ENCODE measurements around the gene SIDT1.

Gene SIDT1

DNA sequence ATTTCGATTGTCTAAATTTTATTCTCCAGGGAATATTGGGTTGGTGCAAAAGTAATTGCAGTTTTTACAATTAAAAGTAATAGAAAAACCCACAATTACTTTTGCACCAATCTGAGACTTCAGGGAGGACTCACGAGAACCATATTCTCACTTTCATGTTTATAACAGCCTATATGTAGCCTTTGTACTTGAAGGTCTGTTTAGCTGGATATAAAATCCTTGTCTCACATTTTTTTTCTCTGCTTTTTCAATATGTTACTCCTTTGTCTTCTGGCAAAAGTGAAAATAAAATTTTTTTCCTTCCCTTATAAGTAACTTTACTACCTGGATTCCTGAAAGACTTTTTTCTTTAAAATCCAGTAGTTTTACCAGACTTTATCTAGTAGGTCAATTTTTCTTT is 9.2 kb downstream of the SIDT1 start:
- H3K4me1 ChIP-seq (ENCODE audit: control insufficient read depth in 2 of 2, insufficient read depth in 2 of 2, low read length in 2 of 2) = peaks cover 7 to 12% of the 10 kb centered on the region in 2 donors
- H3K9ac ChIP-seq (ENCODE audit: low read depth in 1 of 2, low read length in 2 of 2) = no peak overlapping the region
- no peak overlapping the region for H3K4me3 ChIP-seq (ENCODE audit: low read length in 2 of 2)
- H3K27ac ChIP-seq (ENCODE audit: low read depth in 2 of 2, low read length in 2 of 2) = no peak overlapping the region
- H3K27me3 ChIP-seq (ENCODE audit: control insufficient read depth in 2 of 2, insufficient read depth in 2 of 2, low read length in 2 of 2) = no peaks in the 10 kb centered on the region
- peaks cover 2 to 5% of the 10 kb centered on the region in 2 donors for H3K36me3 ChIP-seq (ENCODE audit: control insufficient read depth in 2 of 2, insufficient read depth in 2 of 2, low read length in 2 of 2)
- no peaks in the 10 kb centered on the region for H3K9me3 ChIP-seq (ENCODE audit: control insufficient read depth in 2 of 2, low read length in 2 of 2)

DNA sequence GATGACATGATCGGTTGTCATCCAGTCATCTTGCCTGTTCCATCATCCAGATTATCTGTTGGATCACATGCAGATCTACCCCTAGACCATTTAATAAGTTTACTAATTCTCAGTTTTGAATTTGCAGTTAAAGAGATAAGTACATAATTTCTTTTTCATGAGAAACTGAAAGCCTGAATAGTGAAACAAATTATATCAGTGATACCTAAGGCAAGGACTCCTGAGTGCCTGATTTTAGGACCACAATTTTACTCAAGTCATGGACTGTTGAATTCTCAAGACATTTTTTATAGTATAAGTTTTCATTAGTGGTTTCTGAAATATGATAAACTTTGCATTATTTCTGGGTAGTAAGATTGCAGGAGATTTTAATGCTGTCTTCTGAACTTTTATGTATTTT is 13.2 kb downstream of the SIDT1 start:
- Histone ChIP-seq H3K27ac (ENCODE audit: low read depth in 2 of 2, low read length in 2 of 2) (no peak overlapping the region), H3K4me1 (ENCODE audit: control insufficient read depth in 2 of 2, insufficient read depth in 2 of 2, low read length in 2 of 2) (no peaks in the 10 kb centered on the region), H3K27me3 (ENCODE audit: control insufficient read depth in 2 of 2, insufficient read depth in 2 of 2, low read length in 2 of 2) (no peaks in the 10 kb centered on the region), H3K9ac (ENCODE audit: low read depth in 1 of 2, low read length in 2 of 2) (no peak overlapping the region), H3K4me3 (ENCODE audit: low read length in 2 of 2) (no peak overlapping the region), H3K9me3 (ENCODE audit: control insufficient read depth in 2 of 2, low read length in 2 of 2) (no peaks in the 10 kb centered on the region), H3K36me3 (ENCODE audit: control insufficient read depth in 2 of 2, insufficient read depth in 2 of 2, low read length in 2 of 2) (peaks cover 2 to 5% of the 10 kb centered on the region in 2 donors)

DNA sequence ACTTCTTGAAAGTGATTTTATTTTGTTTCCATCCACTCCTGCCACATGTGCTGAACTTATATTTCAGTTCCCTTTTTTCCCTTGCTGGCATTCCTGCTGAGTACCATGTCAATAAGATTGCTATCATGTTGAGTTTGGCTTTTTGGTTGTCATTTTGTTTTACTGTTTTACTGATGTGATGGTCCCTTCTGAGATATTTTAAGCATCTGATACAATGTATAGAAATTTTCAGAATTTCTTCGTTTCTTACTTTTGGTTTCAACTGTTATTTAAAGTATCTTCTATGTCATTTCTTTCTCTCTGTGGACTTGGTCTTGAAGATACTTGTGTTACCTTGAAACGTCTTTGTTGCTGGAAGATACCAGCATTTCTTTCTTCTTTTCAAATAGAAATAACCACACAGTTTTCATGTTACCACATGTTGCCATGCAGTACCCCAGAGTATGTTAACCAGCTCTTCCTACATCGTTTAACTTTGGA is 14.1 kb downstream of the SIDT1 start:
- Histone ChIP-seq H3K4me3 (ENCODE audit: low read length in 2 of 2) (no peak overlapping the region), H3K9me3 (ENCODE audit: control insufficient read depth in 2 of 2, low read length in 2 of 2) (no peaks in the 10 kb centered on the region), H3K27me3 (ENCODE audit: control insufficient read depth in 2 of 2, insufficient read depth in 2 of 2, low read length in 2 of 2) (no peaks in the 10 kb centered on the region), H3K4me1 (ENCODE audit: control insufficient read depth in 2 of 2, insufficient read depth in 2 of 2, low read length in 2 of 2) (peaks cover 0 to 5% of the 10 kb centered on the region in 2 donors), H3K27ac (ENCODE audit: low read depth in 2 of 2, low read length in 2 of 2) (no peak overlapping the region), H3K9ac (ENCODE audit: low read depth in 1 of 2, low read length in 2 of 2) (no peak overlapping the region), H3K36me3 (ENCODE audit: control insufficient read depth in 2 of 2, insufficient read depth in 2 of 2, low read length in 2 of 2) (peaks cover 2 to 5% of the 10 kb centered on the region in 2 donors)

- H3K4me1 ChIP-seq (ENCODE audit: control insufficient read depth in 2 of 2, insufficient read depth in 2 of 2, low read length in 2 of 2) = peaks cover 0 to 11% of the 10 kb centered on the region in 2 donors
- H3K27me3 ChIP-seq (ENCODE audit: control insufficient read depth in 2 of 2, insufficient read depth in 2 of 2, low read length in 2 of 2) = no peaks in the 10 kb centered on the region
- H3K9me3 ChIP-seq (ENCODE audit: control insufficient read depth in 2 of 2, low read length in 2 of 2) = no peaks in the 10 kb centered on the region
- H3K4me3 ChIP-seq (ENCODE audit: low read length in 2 of 2) = no peak overlapping the region
- no peaks in the 10 kb centered on the region for H3K36me3 ChIP-seq (ENCODE audit: control insufficient read depth in 2 of 2, insufficient read depth in 2 of 2, low read length in 2 of 2)
- no peak overlapping the region for H3K9ac ChIP-seq (ENCODE audit: low read depth in 1 of 2, low read length in 2 of 2)
- no peak overlapping the region for H3K27ac ChIP-seq (ENCODE audit: low read depth in 2 of 2, low read length in 2 of 2)
Observed at GRCh38 chr3:113548501-113548900, 16.1 kb downstream of the SIDT1 start.

GRCh38 chr3:113551820-113552219 is 19.5 kb downstream of the SIDT1 start:
- no peak overlapping the region for H3K9ac ChIP-seq (ENCODE audit: low read depth in 1 of 2, low read length in 2 of 2)
- H3K36me3 ChIP-seq (ENCODE audit: control insufficient read depth in 2 of 2, insufficient read depth in 2 of 2, low read length in 2 of 2) = no peaks in the 10 kb centered on the region
- no peak overlapping the region for H3K4me3 ChIP-seq (ENCODE audit: low read length in 2 of 2)
- H3K4me1 ChIP-seq (ENCODE audit: control insufficient read depth in 2 of 2, insufficient read depth in 2 of 2, low read length in 2 of 2) = peaks cover 0 to 22% of the 10 kb centered on the region in 2 donors
- H3K27me3 ChIP-seq (ENCODE audit: control insufficient read depth in 2 of 2, insufficient read depth in 2 of 2, low read length in 2 of 2) = no peaks in the 10 kb centered on the region
- H3K27ac ChIP-seq (ENCODE audit: low read depth in 2 of 2, low read length in 2 of 2) = no peak overlapping the region
- no peaks in the 10 kb centered on the region for H3K9me3 ChIP-seq (ENCODE audit: control insufficient read depth in 2 of 2, low read length in 2 of 2)

- Histone ChIP-seq H3K4me3 (ENCODE audit: low read length in 2 of 2) (no peak overlapping the region), H3K9ac (ENCODE audit: low read depth in 1 of 2, low read length in 2 of 2) (no peak overlapping the region), H3K4me1 (ENCODE audit: control insufficient read depth in 2 of 2, insufficient read depth in 2 of 2, low read length in 2 of 2) (peaks cover 8 to 32% of the 10 kb centered on the region in 2 donors), H3K27ac (ENCODE audit: low read depth in 2 of 2, low read length in 2 of 2) (no peak overlapping the region), H3K9me3 (ENCODE audit: control insufficient read depth in 2 of 2, low read length in 2 of 2) (no peaks in the 10 kb centered on the region), H3K27me3 (ENCODE audit: control insufficient read depth in 2 of 2, insufficient read depth in 2 of 2, low read length in 2 of 2) (no peaks in the 10 kb centered on the region), H3K36me3 (ENCODE audit: control insufficient read depth in 2 of 2, insufficient read depth in 2 of 2, low read length in 2 of 2) (no peaks in the 10 kb centered on the region)
Observed at GRCh38 chr3:113552851-113553250, 20.5 kb downstream of the SIDT1 start.

GRCh38 chr3:113555138-113555537 is 22.8 kb downstream of the SIDT1 start:
- Histone ChIP-seq H3K36me3 (ENCODE audit: control insufficient read depth in 2 of 2, insufficient read depth in 2 of 2, low read length in 2 of 2) (no peaks in the 10 kb centered on the region), H3K27ac (ENCODE audit: low read depth in 2 of 2, low read length in 2 of 2) (no peak overlapping the region), H3K9ac (ENCODE audit: low read depth in 1 of 2, low read length in 2 of 2) (no peak overlapping the region), H3K4me1 (ENCODE audit: control insufficient read depth in 2 of 2, insufficient read depth in 2 of 2, low read length in 2 of 2) (peaks cover 10 to 42% of the 10 kb centered on the region in 2 donors), H3K27me3 (ENCODE audit: control insufficient read depth in 2 of 2, insufficient read depth in 2 of 2, low read length in 2 of 2) (no peaks in the 10 kb centered on the region), H3K4me3 (ENCODE audit: low read length in 2 of 2) (no peak overlapping the region), H3K9me3 (ENCODE audit: control insufficient read depth in 2 of 2, low read length in 2 of 2) (no peaks in the 10 kb centered on the region)

- Histone ChIP-seq H3K4me3 (ENCODE audit: low read length in 2 of 2) (peak overlapping the region in 1 of 2 donors; percentile 4), H3K27ac (ENCODE audit: low read depth in 2 of 2, low read length in 2 of 2) (peak overlapping the region; percentile 56 to 72), H3K9ac (ENCODE audit: low read depth in 1 of 2, low read length in 2 of 2) (no peak overlapping the region), H3K27me3 (ENCODE audit: control insufficient read depth in 2 of 2, insufficient read depth in 2 of 2, low read length in 2 of 2) (no peaks in the 10 kb centered on the region), H3K9me3 (ENCODE audit: control insufficient read depth in 2 of 2, low read length in 2 of 2) (no peaks in the 10 kb centered on the region), H3K4me1 (ENCODE audit: control insufficient read depth in 2 of 2, insufficient read depth in 2 of 2, low read length in 2 of 2) (peaks cover 10 to 37% of the 10 kb centered on the region in 2 donors), H3K36me3 (ENCODE audit: control insufficient read depth in 2 of 2, insufficient read depth in 2 of 2, low read length in 2 of 2) (no peaks in the 10 kb centered on the region)
Observed at GRCh38 chr3:113556316-113556945, 24.1 kb downstream of the SIDT1 start.

DNA sequence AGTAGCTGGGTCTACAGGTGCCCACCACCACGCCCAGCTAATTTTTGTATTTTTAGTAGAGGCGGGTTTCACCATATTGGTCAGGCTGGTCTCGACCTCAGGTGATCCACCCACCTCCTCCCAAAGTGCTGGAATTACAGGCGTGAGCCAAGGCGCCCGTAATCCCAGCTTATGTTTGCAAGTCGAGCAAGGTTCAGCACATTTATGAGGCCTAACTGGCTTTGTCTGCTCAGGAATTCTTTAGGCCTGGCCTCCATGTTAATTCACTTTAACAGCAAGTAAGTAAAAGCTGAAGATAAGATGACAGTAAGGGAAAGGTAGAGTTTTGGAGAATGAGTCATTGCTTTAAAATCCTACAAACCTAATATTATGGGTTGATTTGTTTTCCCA is 24.6 kb downstream of the SIDT1 start:
- H3K27ac ChIP-seq (ENCODE audit: low read depth in 2 of 2, low read length in 2 of 2) = peak overlapping the region; percentile 56 to 72
- H3K4me1 ChIP-seq (ENCODE audit: control insufficient read depth in 2 of 2, insufficient read depth in 2 of 2, low read length in 2 of 2) = peaks cover 10 to 32% of the 10 kb centered on the region in 2 donors
- no peak overlapping the region for H3K9ac ChIP-seq (ENCODE audit: low read depth in 1 of 2, low read length in 2 of 2)
- no peaks in the 10 kb centered on the region for H3K27me3 ChIP-seq (ENCODE audit: control insufficient read depth in 2 of 2, insufficient read depth in 2 of 2, low read length in 2 of 2)
- no peaks in the 10 kb centered on the region for H3K36me3 ChIP-seq (ENCODE audit: control insufficient read depth in 2 of 2, insufficient read depth in 2 of 2, low read length in 2 of 2)
- H3K4me3 ChIP-seq (ENCODE audit: low read length in 2 of 2) = no peak overlapping the region
- no peaks in the 10 kb centered on the region for H3K9me3 ChIP-seq (ENCODE audit: control insufficient read depth in 2 of 2, low read length in 2 of 2)

GRCh38 chr3:113557374-113557773 is 25.0 kb downstream of the SIDT1 start:
- Histone ChIP-seq H3K9ac (ENCODE audit: low read depth in 1 of 2, low read length in 2 of 2) (no peak overlapping the region), H3K27me3 (ENCODE audit: control insufficient read depth in 2 of 2, insufficient read depth in 2 of 2, low read length in 2 of 2) (no peaks in the 10 kb centered on the region), H3K4me3 (ENCODE audit: low read length in 2 of 2) (no peak overlapping the region), H3K27ac (ENCODE audit: low read depth in 2 of 2, low read length in 2 of 2) (peak overlapping the region; percentile 56 to 72), H3K4me1 (ENCODE audit: control insufficient read depth in 2 of 2, insufficient read depth in 2 of 2, low read length in 2 of 2) (peaks cover 10 to 31% of the 10 kb centered on the region in 2 donors), H3K9me3 (ENCODE audit: control insufficient read depth in 2 of 2, low read length in 2 of 2) (no peaks in the 10 kb centered on the region), H3K36me3 (ENCODE audit: control insufficient read depth in 2 of 2, insufficient read depth in 2 of 2, low read length in 2 of 2) (no peaks in the 10 kb centered on the region)
